ENCODE measurements around the gene TMC8.

DNA sequence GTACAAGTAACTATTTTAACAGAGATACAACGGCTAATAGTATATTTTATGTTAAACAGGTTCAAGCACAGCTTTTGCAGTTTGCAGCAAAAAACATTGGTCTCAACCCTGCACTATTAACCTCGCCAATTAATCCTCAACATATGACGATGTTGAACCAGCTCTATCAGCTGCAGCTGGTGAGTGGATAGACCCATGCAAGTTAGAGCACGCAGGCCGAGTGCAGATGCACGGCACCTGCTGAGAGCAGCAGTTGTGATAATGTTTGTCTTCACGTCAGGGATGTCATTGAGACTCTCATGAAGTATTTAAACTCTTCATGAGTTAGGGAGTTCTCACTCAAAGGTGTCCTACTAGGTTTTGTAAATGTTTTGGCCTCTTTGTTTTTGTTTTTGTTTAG lies 47.6 kb upstream of the TMC8 start:
- TF ChIP-seq CTCF (conservative IDR thresholded peaks at IDR 0.05; ENCODE audit: low read length): no peak
- no peak for TF ChIP-seq EZH2phosphoT487 (IDR thresholded peaks at IDR 0.05; ENCODE audit: borderline replicate concordance)

Data from Loucy (cell line).